NCI-H2227 (cell line): ENCODE data around the gene UCN.
"Not testable (repeated sequence)": the region's sequence is repeated elsewhere in the genome, so short reads cannot be mapped to it uniquely, and the experiment has no call there.

Source experiments
- DNase-seq: peaks from one replicate; lab custom pipeline; 2025; ENCODE audit not compliant: unreplicated experiment; lab: John Stamatoyannopoulos, UW

The UCN gene

DNA sequence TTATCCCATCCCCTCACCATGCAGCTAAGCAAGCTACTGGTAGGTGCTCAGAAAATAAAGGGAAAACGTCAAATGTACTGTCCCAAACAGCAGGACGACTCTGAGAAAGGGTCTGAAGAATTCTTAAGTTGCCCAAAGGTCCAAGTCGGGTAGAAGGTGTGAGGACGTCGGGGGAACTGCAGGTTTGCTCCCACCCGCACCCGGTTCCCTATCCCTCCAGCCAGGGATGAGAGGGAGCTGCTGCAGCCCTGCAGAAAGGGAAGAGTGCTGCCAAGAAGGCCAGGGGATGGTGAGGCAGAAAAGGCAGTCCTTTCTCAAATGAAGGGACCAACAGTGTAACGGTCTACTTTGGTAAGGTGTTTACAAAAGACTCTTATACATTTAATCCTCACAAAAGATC is 6.9 kb upstream of the UCN start:
- DNase-seq: no peak

DNA sequence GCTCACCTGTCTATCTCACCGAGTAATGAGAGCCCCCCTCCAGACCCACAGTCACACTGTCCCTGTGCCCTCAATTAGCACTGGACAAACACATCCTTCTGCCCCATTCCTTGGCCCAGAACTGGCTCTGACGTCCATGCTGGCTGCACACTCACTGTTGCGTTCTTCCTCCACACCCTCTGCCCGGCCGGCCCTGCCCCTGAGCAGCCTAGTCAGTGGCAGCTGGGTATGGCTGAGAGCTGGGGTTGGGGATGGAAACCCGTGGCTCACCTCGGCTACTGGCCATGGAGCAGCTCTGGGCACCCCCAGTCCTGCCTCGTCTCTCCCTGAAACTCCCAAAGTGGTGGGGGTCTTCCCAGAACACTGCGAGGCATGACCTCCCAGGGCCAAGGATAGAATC is 6.5 kb upstream of the UCN start:
- DNase-seq: no peak

- DNase-seq: no peak
Measured at GRCh38 chr2:27313882-27314645, 5.8 kb upstream of the UCN start.

GRCh38 chr2:27312152-27312551 is 3.9 kb upstream of the UCN start:
- no peak for DNase-seq

- DNase-seq: no peak
Measured at GRCh38 chr2:27309651-27310050, 1.4 kb upstream of the UCN start.

DNA sequence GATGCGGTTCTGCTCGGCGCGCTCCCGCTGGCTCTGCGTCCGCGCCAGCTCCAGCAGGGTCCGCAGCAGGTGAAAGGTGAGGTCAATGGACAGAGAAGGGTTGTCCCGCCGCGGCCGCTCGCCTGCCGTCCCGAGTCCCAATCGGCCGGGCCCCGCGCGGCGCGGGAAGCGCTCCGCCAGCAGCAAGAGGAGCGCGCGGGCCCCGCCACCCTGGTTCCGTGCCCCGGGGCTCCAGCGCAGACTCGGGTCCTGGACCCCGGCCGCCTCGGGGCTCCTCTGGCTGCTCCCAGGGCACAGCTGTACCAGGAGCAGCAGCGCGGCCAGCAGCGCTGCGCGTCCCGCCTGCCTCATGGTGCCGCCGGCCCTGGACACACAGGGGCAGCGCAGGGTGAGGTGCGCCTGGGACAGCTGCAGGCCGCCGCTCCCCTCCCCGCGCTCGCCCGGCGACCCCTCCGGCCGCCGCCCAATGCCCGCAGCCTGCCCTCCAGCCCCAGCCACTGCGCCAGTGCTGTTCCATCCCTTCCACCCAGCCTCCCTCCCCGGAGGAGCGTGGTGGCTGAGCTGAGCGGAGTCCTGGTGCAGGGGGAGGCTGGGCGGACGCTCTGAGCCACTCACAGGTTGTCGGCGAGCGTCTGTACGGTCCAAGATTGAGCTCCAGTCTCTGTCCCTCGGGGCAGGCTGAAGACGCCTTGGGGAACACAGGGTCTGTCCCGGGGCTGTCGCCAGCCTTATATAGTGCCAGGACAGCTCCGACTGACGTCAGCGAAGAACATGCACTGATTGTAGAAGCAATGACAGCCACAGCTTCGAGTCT is 493 bp downstream of the UCN start:
- DNase-seq: peak; percentile 46

- DNase-seq: no peak
Measured at GRCh38 chr2:27307287-27307544, 1.0 kb downstream of the UCN start.

DNA sequence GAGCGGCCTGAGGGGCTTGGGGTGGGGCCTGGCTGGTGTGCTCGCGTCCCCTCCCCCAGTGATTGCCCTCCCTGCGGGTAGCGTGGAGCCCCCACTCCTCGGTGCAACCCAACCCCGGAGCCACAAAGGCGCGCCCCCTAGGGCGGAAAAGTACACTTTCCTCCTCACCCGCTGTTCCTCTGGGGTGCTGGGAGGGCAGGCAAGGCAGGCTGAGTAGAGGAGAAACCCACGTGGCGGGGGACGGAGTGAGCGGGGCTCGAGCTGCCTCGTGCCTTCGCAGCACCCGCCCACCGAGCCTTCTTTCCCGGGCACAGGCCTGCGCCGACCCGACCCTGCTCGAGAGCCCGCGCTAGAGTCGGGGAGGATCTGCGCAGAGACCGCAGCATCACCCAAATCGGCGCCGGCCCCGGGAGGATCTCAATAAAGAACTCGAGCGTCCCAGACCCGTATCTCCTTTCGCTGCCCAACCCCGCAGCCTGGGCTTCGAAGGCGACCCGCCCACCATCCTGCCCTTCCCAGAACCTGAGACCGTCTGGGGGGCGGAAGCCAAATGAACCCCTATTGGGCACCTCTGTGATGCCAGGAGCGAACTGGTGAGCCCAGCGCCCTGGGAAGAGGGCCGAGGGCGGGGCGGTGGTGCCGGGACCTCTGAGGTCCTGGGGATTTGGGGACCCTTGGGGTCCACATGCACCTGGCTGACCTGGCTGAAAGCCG is 1.5 kb downstream of the UCN start:
- DNase-seq: peak; percentile 58

- no peak for DNase-seq
Measured at GRCh38 chr2:27306136-27306535, 2.1 kb downstream of the UCN start.

DNA sequence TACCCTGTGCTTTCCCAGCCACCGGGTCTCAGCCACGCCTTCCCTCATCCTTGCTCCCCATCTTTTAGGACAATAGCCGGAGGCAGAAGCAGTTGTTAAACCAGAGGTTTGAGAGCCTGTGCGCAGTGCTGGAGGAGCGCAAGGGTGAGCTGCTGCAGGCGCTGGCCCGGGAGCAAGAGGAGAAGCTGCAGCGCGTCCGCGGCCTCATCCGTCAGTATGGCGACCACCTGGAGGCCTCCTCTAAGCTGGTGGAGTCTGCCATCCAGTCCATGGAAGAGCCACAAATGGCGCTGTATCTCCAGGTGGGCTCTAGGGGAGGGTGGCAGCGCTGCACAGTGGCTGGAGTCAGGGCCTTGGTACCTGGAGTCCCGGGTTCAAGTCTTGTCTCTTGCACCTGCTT is 2.7 kb downstream of the UCN start:
- no peak for DNase-seq

DNA sequence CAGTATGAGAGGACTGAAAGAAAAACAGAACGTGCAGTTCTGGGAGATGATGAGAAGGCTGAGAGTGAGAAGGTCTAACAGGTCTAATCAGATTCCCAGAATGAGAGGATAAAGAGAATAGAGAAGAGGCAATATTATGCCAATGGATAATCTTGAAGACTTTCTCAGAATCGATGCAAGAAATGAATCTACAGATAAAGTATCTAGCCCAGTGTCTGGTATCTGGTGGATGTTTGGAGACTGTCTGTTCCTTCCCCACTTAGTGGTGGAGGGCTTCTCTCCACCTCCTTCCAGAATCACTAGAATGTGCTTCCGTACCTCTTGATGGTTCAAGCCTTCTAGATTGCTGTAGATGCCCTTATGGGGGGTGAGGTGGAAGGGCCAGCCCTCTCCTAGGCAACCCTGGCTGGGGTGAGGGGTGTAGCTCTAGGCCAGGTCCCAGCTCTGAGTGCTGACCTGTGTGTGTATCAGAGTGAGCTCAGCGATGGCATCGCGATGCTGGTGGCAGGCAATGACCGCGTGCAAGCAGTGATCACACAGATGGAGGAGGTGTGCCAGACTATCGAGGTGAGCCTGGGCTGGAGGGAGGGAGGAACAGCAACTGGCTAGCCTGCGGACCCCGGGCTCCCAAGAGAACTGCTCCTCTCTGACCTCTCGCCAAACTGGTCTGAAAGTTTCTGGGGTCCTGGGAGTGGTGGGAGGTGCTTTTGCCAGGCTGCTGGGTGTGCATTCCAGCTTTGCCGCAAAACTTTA is 3.6 kb downstream of the UCN start:
- DNase-seq: no peak

- DNase-seq: peak; percentile 84
Measured at GRCh38 chr2:27303093-27304025, 4.9 kb downstream of the UCN start.

- DNase-seq: not testable (repeated sequence)
Measured at GRCh38 chr2:27300606-27301005, 7.6 kb downstream of the UCN start.

GRCh38 chr2:27298391-27299080 is 9.7 kb downstream of the UCN start:
- no peak for DNase-seq

DNA sequence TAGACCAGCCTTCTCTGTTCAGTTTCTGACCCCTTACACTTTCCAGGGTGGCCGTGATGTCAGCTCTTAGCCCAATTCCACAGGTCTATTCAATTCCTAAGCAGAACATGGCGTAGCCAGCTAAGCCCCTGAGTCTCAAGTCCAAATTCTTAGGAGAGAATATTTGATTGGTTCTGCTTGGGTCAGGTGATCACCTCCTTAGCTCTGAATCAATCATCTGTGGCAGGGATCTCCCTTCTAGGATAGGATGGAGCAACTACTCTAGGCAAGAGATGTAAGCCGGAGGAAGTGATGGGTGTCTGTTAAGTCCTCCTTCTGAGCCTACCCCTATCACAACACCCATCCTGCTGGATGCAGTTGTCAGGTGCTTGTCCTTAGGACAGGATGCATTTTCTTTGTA is 11.1 kb downstream of the UCN start:
- DNase-seq: no peak

GRCh38 chr2:27296481-27296880 is 11.8 kb downstream of the UCN start:
- DNase-seq: no peak

DNA sequence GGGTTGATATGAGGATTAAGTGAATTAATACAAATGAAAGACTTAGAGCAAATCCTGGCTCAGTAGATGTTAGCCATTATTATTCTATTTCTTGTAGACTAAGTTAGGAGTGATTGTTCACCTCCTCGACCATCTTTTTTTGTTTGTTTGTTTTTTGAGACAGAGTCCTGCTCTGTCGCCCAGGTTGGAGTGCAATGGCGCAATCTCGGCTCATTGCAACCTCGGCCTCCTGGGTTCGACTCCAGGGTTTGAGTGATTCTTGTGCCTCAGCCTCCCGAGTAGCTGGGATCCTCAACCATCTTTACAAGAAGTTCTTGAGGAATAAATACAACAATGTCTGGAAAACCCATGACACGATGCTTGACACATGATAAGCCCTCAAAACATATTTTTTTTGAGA is 13.3 kb downstream of the UCN start:
- DNase-seq: no peak

- DNase-seq: no peak
Measured at GRCh38 chr2:27291865-27292264, 16.4 kb downstream of the UCN start.

- no peak for DNase-seq
Measured at GRCh38 chr2:27290549-27290948, 17.7 kb downstream of the UCN start.

GRCh38 chr2:27288610-27289009 is 19.6 kb downstream of the UCN start:
- no peak for DNase-seq
